Epithelial cell of proximal tubule (primary cell): ENCODE results near the gene PRCP. TPM values are rescaled to one million over a fixed set of nuclear protein-coding genes. Genes with fewer than 3 reads are reported as not detected.
A peak's percentile ranks its signal among the peaks of the same experiment; 100 is the strongest.

Experiments used
- DNase-seq: peaks from one replicate; pipeline ENCODE4 v3.0.0-alpha.2; 2011; ENCODE audit warnings: low read depth
- H3K4me3 ChIP-seq: 2 replicates; pipeline ENCODE4 v1.5.1; 2011; ENCODE audit warnings: low read depth, mild to moderate bottlenecking, low read length
- CTCF ChIP-seq: conservative IDR thresholded peaks from 2 replicates; pipeline ENCODE4 v1.5.1; 2012; ENCODE audit warnings: low read depth, mild to moderate bottlenecking, low read length
- total RNA-seq: library from RNA; depleted of rRNA; stranded (reverse); fragments of >200 nt; gene quantifications from 2 replicates; pipeline ENCODE4 v1.2.3, GENCODE V29; 2015

PRCP gene
- total RNA-seq, 1 donor from 2014 or later: 22.2 TPM

GRCh38 chr11:82899186-82899820 is 927 bp downstream of the PRCP start:
- TF ChIP-seq CTCF: no peak
- no peak for DNase-seq
- peak overlapping the region; percentile 84 for H3K4me3 ChIP-seq

- DNase-seq: no peak
- no peak for TF ChIP-seq CTCF
- H3K4me3 ChIP-seq: no peak overlapping the region
These were observed 2.0 kb downstream of the PRCP start for GRCh38 chr11:82898241-82898640.

GRCh38 chr11:82896183-82896582 is 4.0 kb downstream of the PRCP start:
- no peak for TF ChIP-seq CTCF
- no peak overlapping the region for H3K4me3 ChIP-seq
- no peak for DNase-seq

DNA sequence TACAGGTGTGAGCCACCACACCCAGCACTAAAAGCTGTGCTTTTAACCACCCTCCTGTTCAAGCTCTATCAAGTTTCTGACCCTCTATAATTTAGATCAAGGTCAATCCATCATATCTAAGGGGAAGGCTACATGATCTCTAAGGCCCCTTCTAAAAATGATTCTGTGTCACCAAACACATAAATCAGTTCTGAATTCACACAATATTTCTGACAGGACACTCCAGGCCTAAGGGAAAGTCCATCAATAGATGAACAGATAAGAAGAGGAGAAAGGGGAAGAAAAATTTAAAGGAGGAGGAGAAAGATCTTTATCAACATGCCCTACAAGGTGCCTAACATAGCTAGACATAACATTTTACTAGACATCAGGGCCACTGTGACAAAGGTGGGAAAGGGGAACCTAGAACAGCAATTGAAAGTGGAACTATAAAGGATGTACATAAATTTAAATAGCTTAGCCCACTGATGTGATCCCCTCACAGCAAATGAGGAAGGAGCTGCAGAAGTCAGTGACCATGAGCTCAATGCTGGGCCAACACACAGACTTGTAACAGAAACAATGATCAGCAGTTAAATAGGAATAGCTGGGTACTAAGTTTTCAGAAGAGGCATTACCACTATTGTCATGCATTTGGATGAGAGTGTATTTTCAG is 4.7 kb downstream of the PRCP start:
- H3K4me3 ChIP-seq: no peak overlapping the region
- no peak for DNase-seq
- no peak for TF ChIP-seq CTCF

- no peak for DNase-seq
- H3K4me3 ChIP-seq: no peak overlapping the region
- no peak for TF ChIP-seq CTCF
These were observed 7.5 kb downstream of the PRCP start for GRCh38 chr11:82892611-82893169.

GRCh38 chr11:82890936-82891335 is 9.3 kb downstream of the PRCP start:
- H3K4me3 ChIP-seq: no peak overlapping the region
- no peak for DNase-seq
- TF ChIP-seq CTCF: no peak

DNA sequence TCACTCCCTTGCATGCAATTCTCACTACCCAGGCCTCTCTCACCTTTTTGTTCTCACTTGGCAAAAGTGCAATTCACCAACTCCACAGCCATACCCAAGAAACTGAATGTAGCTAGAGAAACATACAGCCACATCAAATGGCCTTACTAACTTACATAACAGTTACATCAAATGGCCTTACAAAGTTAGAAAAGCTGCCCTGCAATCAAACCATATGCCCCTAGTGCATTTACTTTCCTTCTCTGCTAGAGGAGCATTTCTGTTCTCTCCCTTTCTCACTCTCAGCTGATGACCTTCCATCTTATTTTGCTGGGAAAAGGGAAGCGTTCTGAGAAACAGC is 10.3 kb downstream of the PRCP start:
- H3K4me3 ChIP-seq: no peak overlapping the region
- TF ChIP-seq CTCF: no peak
- no peak for DNase-seq
